AG04450 (cell line): Measurements from ENCODE around the gene TLL2. TPM values are rescaled to one million over a fixed set of nuclear protein-coding genes. Genes with fewer than 3 reads are reported as not detected.

Experiments used
- CTCF ChIA-PET: fragments of 300-600, 350-600 bp; formaldehyde crosslinking; extraction: SDS; loops from one replicate; lab custom pipeline; 2022; ENCODE audit warnings: antibody characterized with exemption, inconsistent platforms; lab: Charles Lee
- POLR2A ChIA-PET: fragments of 350-600 bp; formaldehyde crosslinking; extraction: SDS; loops from one replicate; lab custom pipeline; 2021; ENCODE audit warnings: antibody characterized with exemption, inconsistent platforms; lab: Yijun Ruan, JAX
- DNase-seq: peaks from one replicate; pipeline ENCODE4 v3.0.0-alpha.2; 2011; ENCODE audit warnings: low read depth, low spot score
- H3K27ac ChIP-seq: one replicate; pipeline ENCODE4 v1.5.1; 2012; ENCODE audit warnings: low read depth, low read length, control low read depth
- H3K27me3 ChIP-seq: one replicate; pipeline ENCODE4 v1.6.0; 2012; ENCODE audit warnings: low read length; ENCODE audit not compliant: control insufficient read depth, insufficient read depth
- H3K4me3 ChIP-seq: 2 replicates; pipeline ENCODE4 v1.5.1; 2011; ENCODE audit warnings: mild to moderate bottlenecking, low read depth, low read length, control low read depth
- H3K9me3 ChIP-seq: 2 replicates; pipeline ENCODE4 v1.5.1; 2012; ENCODE audit warnings: low read length; ENCODE audit not compliant: control insufficient read depth, insufficient read depth
- CTCF ChIP-seq: IDR thresholded peaks from 2 replicates; pipeline ENCODE4 v1.5.1; 2011; ENCODE audit warnings: low read depth, low read length, control low read depth, inconsistent platforms
- polyA plus RNA-seq: library from polyadenylated mRNA; depleted of rRNA; stranded (reverse); fragments of >200 nt; gene quantifications from 2 replicates; pipeline ENCODE4 v1.2.3, GENCODE V29; 2011; rRNA removed

TLL2 gene
- polyA plus RNA-seq, 1 experiment = 0.01 TPM

- Histone ChIP-seq H3K27me3 (no peaks in the 10 kb centered on the region), H3K9me3 (no peaks in the 10 kb centered on the region), H3K4me3 (no peak overlapping the region), H3K27ac (no peak overlapping the region)
- DNase-seq = no peak
- no peak for TF ChIP-seq CTCF
- POLR2A ChIA-PET = no interaction called here
- CTCF ChIA-PET = interaction anchor here (0.8 to 3.4 kb wide), 2 partner anchors 12 to 14 kb away, joined by 3 to 15 read pairs; no protein-coding TSS in a partner anchor
Observed at GRCh38 chr10:96321822-96322221, 191.9 kb downstream of the TLL2 start.

- CTCF ChIA-PET = interaction anchor here (0.9 to 2.1 kb wide), 4 partner anchors 14 to 303 kb away, joined by 3 to 8 read pairs (median 6); no protein-coding TSS in a partner anchor
- POLR2A ChIA-PET = no interaction called here
- Histone ChIP-seq H3K4me3 (no peak overlapping the region), H3K27me3 (no peaks in the 10 kb centered on the region), H3K9me3 (no peaks in the 10 kb centered on the region), H3K27ac (no peak overlapping the region)
- no peak for DNase-seq
- TF ChIP-seq CTCF = no peak
Observed at GRCh38 chr10:96319754-96320474, 193.8 kb downstream of the TLL2 start.

DNA sequence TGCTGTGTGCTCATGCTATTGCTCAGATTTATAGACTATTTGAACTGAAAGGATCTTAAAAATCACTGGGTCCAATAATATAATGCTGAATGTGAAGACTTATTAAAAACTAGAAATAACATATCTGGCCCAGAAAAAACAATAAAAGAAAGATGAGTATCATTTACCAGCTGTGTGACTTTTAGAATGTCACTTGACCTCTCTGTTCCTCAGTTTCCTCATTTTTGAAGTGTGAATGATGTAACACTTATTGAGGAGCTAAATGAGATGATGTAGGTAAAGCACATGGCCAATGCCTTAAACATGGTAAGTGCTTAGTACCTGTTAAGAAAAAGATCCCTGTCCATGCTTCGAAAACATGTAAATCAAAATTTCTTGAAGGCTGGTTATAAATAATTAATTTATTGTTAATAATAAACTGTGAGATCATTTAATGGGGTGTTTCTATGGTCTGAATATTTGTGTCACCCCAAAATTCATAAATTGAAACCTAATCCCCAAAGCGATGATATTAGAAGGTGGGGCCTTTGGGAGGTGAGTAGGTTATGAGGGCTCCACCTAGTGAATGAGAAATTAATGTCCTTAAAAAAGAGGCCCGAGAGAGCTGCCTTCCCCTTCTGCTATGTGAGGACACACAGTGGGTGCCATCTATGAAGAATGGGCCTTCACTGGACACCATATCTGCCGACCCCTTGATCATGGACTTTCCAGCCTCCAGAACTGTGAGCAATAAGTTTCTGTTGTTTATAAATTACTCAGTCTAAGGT is 196.5 kb downstream of the TLL2 start:
- no peak overlapping the region for H3K27ac ChIP-seq
- DNase-seq = no peak
- no peaks in the 10 kb centered on the region for H3K9me3 ChIP-seq
- ChIA-PET CTCF (interaction anchor here (2.6 kb wide), 1 partner anchor 18 kb away, joined by 9 read pairs; no protein-coding TSS in a partner anchor), POLR2A (no interaction called here)
- TF ChIP-seq CTCF = no peak
- no peak overlapping the region for H3K4me3 ChIP-seq
- H3K27me3 ChIP-seq = no peaks in the 10 kb centered on the region

Other genes starting within 250 kb of the TLL2 start
- not detected in 2 replicates for gene BLNK, start 242.4 kb downstream of the TLL2 start, polyA plus RNA-seq
- gene DNTT, start 209.5 kb downstream of the TLL2 start, polyA plus RNA-seq = not detected in 2 replicates
- gene OPALIN, start 154.9 kb downstream of the TLL2 start, polyA plus RNA-seq = not detected in 2 replicates
- 61.3 and 90.7 TPM in 2 replicates for gene TM9SF3, start 73.1 kb upstream of the TLL2 start, polyA plus RNA-seq
- 0.05 and 0.16 TPM in 2 replicates for gene PIK3AP1, start 206.6 kb upstream of the TLL2 start, polyA plus RNA-seq